GM19043 (cell line): Measurements from ENCODE around the gene GMPPA.
A peak's percentile ranks its signal among the peaks of the same experiment; 100 is the strongest.

Source experiments
- ATAC-seq: cut with Tn5 transposase; IDR thresholded peaks from one replicate; pipeline ENCODE4 v1.9.1; 2021; ENCODE audit warnings: low read depth; ENCODE audit not compliant: unreplicated experiment

The GMPPA gene

DNA sequence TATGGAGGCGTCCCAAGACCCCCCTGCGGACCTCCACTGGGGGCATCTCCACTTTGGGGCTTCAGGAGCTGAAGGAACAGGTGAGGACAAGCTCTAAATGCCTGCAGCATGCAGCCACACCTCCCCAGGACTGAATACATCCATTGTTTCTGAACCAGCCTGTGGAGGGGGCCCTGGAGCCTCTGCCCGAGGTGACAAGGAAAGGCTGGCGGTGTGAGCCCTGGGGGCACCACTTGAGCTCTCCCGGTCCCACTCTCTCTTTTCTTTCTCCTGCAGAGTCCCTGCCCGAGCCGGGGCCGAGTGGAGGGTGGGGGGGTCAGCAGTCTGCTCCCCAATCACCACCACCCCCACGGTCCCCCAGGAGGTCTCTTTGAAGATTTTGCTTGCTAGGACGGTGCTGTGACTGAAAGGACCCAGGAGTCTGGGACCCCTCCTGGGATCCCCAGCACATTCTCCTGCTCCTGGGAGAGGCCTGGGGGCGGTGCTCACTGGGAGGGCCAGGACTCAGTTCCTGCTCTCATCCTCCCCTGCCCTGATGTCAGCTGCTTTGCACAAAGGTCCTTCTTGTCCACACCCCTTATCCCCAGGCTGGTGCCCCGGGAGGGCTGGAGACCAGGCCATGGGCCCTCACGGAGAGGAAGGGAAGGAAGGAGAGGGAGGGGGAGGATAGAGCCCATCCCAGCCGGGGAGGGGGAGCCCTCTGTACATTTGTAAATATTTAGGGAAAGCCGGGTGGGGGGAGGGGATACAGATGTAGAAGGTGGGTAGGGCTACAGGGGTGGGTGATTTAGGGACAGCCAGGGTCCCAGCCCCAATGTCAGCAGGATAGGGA is 39.2 kb downstream of the GMPPA start:
- ATAC-seq: no peak

DNA sequence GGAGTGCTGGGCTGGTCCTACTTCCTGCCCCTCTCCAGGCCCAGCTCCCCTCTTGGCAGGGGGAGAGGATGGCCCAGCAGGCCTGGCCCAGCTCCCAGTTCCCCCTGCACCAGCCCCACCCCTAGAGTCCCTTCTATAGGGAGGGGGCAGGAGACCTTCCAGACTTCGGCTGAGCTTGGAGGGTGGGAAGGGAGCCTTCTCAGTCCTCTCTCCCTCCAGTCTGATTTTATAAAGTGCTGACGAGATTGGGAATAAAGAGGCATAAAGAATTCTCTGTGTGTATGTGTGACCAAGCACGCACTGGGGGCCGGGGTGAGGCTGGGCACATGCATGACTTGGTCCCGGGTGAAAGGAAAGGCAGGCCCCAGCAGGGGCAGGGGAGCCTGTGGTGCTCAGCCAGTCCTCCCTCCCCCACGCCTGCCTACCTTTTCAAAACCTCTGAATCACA is 39.8 kb downstream of the GMPPA start:
- ATAC-seq: no peak

DNA sequence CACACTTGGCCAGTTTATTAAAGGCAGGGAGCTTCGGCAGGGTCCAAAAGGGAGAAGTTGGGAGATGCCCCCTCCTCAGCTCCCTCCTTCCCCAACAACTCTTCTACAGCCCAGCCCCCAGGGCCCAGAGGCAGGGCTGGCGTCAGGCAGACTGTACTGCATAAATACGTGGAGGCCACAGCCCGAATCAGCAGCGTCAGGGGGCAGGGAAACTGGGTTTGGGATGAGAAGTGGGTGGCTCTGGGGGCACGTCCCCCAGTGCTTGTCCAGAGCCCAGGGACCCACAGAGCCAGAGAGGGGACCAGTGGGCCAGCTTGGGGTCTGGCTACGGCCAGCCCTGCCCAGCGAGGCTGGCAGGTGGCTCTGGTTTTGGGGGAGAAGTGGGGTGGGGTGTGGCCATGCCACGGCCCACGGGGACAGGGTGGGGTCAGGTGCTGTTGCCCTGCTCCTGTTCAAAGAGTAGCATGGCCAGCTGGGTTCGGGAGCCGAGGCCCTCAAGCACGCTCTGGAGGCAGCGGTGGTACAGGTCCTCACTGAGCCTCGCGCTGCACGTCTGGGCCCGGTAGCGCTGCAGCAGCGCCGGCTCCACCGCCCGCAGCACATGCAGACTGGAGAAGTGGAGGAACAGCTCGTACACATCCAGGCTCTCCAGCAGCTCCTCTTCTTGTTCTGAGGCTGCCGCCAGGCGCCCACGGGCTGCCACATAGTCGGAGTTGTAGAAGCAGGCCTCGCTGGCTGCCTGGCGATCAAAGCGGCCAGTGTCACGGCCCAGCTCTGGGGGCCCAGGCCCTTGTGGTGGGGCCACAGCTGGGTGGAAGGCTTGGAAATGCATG is 40.5 kb downstream of the GMPPA start:
- ATAC-seq: no peak

DNA sequence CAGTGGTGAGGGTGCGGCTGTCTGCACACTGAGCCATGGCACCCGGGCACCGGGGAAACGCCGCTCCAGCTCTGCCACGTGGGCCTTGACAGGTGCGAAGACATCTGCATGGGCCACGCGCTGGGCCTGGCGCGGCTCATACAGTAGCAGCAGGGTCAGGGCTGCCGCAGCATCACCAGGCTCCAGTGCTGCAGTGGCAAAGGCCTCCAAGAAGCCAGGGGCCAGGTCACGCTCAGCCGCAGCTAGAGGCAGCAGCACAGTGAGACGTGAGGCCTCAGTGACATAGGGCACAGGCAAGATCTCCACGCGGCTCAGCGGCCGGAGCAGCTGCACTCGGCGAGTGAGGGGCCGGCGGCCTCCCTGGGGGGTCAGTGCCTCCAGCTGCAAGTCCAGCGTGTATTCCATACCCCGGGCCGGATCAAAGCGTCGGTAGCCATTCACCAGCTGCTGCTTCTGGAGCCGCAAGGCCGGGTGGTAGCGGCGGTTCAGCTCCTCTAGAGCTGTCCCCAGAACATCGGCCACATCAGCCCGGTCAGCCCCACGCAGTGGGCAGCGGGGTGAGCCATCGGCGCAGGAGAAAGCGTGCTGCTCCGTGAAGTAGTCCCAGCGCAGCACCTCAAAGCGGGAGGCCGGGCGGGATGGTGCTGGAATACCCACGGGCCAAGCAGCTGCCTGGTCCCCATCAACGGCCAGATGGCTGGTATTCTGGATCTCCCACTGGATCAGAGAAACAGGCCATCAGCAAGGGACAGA is 41.4 kb downstream of the GMPPA start:
- ATAC-seq: no peak

DNA sequence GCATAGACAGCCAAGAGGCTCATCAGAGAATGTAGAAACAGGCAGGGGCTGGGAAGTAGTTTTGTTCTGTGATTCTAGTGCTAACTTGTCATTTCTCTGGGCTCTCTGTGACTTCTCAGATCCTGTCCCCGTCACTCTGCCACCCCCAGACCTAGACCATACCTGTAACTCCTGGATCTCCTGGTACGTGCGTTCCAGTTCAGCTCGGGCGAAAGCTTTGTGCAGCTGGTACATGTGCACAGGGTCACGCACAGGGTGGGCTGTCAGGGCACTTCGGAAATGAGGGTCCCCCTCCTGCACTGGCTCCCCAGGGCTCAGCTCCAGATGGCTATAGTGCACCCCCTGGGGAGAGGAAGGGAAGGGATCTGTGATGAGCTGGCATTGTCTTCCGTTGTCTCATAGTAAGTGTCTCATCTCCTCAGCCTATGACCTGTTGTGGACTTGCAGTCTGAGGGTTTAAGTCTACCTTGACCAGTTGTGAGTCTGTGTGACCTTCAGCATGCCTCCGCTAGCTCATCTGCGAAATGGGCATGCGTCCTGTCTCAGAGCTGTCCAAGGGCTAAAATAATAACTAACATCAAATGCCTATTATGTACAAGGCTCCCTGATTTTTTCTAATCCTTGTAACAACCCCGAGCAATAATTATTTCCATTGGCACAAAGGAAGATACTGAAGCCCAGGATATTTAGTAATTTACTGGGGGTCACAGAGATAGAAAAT is 42.3 kb downstream of the GMPPA start:
- no peak for ATAC-seq

DNA sequence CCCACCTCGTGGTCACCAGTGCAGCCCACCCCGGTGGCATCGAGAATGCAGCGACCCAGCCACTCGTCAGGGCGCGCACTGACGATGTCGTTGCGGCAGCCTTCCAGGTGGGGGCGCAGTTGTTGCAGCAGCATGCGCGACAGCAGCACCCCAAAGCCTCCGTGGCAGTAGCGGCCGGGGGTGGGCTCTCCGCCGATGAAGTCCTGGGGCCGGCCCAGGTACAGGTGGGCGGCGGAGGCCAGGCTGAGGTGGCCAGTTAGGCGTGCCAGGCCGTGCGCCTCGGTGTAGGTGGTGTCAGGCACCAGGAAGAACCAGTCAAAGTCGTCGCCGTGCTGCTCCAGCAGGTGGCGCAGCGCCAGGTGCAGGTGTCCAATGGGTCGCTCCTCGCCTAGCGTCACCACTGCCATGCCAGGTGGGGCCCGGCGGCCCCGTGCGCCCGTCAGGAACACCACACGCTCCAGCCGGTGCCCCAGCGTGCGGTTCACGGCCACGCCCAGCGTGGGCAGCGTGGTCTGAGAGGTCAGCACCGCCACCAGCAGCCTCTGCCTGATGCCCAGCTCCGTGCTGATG is 43.0 kb downstream of the GMPPA start:
- ATAC-seq: peak; percentile 41

DNA sequence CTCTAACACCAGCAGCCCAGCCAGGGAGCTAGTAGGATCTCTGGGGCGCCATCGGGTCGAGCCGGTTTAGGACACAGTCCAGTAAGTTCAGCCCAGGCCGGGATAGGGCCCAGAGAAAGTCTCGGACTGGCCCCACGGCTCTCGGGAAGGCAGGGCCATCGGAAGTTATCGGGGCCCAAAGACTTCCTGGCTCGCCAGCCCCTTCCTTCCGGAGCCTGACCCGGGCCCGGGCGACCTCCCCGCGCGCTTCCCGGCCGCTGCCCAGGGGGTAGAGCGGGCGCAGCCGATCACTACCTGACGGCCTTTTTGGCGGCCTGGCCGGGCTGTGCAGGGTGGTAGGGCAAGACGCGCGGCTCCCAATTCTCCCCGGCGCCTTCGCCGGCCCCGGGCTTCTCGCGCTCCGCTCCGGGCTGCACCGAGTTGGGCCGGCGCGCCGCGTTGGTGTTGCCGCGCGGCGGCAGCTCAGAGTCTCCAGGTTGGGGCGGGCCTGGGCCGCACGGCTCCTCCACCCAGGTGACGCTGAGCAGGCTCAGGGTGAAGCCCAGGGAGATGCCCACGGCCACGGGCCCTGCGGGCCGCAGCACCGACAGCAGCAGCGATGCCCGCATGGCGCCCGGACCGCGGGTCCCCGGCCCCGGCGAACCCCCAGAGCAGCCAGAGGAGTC is 44.4 kb downstream of the GMPPA start:
- ATAC-seq: peak; percentile 28

DNA sequence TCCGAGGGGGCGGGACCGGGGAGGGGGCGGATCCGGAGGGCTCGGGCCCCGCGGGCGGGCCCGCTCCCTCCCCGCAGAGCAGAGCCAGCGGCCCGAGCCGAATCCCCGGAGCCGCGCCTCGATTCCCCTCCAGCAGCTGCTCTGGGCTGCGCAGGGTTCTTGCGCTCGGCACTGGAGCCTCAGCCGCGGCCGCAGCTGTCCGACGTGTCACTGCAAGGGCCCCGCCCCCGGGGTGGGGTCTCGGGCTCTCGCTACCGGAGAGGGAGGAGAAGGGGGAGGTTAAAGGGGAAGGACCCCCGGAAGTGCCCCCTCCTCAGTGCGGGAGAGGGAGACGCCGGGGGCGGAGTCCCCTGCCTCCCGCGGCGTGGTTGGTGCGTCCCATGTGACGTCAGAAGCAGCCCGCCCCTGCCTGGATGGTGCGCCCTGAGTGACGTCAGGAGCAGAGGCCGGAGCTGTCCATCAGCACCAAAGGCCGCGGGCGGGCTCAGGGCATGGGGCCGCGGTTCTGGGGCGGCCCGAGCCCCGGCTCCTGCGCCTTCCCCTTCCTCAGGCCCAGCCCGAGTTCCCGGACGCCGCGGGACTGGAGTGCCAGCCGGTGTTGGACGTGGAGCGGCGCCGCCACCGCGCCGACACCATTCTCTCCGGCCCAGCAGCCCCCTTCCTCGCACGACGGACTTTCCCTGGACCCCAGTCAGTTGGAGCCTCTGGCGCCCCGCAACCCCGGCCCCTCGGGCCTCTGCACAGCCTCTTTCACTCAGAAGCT is 45.1 kb downstream of the GMPPA start, which contains the start of the genes CHPF and TMEM198:
Gene CHPF (minus strand): TSS at position 214 of the 763 bp plus-strand sequence. CDS start 271 bp downstream, outside the sequence.
Gene TMEM198 (plus strand): TSS at position 433 of the 763 bp plus-strand sequence. CDS start 700 bp downstream, outside the sequence.
- peak; percentile 76 for ATAC-seq

DNA sequence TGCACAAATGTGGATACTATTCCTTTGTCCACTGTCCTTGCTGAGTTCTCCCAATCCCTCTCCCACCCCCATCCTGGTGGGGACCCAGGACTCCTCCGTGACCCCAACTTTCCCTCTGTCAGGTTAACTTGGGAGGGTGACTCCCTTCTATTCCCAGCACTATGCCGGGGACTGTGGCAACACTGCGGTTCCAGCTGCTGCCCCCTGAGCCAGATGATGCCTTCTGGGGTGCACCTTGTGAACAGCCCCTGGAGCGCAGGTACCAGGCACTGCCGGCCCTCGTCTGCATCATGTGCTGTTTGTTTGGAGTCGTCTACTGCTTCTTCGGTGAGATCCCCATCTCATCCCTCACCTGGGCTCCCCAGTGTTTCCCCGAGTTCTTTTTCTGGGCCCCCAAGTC is 45.9 kb downstream of the GMPPA start:
- no peak for ATAC-seq

DNA sequence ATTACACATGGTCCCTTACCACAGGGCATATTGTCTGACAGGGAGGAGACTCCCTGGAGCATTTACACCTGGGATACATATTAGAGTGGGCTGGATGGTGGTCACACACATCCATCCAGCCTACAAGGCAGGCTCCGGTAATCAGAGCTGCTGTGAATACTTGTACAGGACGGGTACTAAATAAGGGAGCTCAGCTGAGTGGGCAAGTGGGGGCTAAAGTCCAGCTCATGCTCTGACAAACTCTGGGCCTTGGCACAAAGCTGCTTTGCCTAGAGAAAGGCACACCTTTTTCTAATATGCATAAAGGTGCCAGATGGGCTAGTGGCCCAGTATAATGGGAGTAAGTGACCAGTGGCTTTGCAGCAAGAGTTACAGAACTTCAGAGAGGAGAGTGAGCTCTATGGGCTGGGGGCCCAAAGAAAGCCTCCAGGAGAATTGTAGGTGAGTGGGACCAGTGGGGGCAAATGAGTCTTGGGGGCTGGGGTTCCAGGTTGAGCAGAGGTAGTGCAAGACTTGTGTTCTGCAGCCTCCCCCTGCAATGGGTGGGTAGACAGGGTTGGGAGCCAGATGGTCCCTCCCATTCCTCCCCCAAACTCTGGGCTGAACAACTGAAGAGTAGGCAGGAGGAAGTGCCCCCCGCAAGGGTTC is 46.7 kb downstream of the GMPPA start:
- no peak for ATAC-seq

DNA sequence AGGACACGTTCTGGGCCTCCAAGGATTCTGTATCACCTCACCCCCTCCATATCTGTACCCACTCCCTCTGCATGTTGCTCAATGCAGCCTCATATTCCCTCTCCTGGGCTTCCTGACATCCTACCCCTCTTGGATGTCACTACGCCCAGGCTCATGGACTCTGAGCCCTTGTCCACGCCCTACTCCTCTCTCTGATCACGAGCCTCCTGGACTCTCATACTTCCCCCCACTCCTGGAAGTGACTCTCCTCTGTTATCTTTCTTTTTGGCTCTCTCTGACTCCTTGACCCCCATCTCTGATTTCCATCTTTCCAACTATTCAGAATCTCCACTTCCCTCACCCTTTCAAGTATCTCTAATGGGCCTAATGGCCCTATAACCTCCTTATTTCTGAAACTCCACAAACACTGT is 47.3 kb downstream of the GMPPA start:
- no peak for ATAC-seq

DNA sequence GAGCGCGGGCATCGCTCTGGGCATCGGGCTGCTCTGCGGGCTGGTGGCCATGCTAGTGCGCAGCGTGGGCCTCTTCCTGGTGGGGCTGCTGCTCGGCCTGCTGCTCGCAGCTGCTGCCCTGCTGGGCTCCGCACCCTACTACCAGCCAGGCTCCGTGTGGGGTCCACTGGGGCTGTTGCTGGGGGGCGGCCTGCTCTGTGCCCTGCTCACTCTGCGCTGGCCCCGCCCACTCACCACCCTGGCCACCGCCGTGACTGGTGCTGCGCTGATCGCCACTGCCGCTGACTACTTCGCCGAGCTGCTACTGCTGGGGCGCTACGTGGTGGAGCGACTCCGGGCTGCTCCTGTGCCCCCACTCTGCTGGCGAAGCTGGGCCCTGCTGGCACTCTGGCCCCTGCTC is 48.9 kb downstream of the GMPPA start:
- no peak for ATAC-seq

DNA sequence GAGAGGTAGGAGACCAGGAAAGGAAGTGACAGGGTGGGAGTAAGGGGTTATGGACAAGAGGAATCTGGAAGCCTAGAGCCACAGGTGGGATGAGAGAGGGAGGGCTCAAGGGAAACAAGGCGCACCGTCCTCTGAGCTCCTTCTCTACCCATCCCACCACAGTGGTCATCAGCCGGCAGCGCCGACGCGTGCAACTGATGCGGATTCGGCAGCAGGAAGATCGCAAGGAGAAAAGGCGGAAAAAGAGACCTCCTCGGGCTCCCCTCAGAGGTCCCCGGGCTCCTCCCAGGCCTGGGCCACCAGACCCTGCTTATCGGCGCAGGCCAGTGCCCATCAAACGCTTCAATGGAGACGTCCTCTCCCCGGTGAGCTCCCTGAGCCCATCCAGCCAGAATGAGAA is 50.3 kb downstream of the GMPPA start:
- no peak for ATAC-seq

DNA sequence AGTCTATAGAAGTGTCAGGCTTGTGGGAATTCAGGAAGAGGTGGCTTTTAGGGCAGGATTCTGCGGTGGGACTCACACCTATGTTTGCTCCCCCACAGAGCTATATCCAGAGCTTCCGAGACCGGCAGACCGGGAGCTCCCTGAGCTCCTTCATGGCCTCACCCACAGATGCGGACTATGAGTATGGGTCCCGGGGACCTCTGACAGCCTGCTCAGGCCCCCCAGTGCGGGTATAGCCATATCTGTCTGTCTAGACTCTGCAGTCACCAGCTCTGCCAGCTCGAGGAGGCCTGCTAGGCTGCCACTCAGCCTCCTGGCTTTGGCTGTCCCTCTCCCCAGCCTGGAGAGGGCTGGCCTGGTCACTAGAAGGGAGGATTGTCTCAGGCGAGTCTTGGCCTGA is 50.9 kb downstream of the GMPPA start:
- ATAC-seq: no peak

DNA sequence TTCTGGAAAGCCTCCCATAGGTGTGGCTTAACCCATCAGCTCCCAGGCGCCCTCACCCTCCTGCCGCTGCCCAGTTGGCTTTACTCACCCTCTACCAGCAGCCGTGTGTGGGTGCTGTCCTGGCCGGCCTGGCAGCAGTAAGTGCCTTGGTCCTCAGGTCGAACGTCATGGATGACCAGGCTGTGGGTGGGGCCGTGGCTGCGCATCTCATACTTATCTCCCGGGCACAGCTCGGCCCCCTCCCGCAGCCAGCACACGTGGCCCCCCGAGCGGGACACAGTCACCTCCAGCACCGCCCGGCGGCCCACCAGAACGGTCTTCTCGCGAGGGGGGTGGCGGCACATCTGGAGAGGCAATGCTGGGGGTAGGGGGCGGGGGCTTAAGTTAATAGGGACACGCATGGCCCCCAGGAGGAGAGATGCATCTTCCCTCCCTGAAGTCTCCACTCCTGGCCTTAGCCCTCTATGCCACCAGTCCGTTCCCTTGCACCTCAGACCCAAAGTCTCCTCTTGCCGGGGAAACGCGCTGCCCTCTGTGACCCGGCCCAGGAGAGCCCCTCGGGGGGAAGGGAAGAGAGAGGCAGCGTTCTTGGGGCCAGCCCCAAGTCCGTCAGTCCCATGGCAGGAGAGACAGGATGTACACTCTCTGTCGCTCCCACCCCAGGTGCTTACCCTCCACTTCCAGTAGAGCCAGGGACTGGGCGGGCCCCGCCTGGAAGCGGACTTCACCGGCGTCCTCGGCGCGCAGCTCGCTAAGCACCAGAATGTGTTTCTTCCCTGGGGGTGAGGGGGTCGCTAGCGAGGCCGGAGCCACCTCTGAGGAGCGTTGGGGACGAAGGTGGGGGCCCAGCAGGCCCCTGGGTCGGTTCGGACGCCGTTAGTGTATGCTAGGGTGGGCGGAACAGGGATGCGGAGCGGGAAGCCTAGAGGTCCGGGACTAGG is 53.0 kb downstream of the GMPPA start:
- peak; percentile 19 for ATAC-seq

DNA sequence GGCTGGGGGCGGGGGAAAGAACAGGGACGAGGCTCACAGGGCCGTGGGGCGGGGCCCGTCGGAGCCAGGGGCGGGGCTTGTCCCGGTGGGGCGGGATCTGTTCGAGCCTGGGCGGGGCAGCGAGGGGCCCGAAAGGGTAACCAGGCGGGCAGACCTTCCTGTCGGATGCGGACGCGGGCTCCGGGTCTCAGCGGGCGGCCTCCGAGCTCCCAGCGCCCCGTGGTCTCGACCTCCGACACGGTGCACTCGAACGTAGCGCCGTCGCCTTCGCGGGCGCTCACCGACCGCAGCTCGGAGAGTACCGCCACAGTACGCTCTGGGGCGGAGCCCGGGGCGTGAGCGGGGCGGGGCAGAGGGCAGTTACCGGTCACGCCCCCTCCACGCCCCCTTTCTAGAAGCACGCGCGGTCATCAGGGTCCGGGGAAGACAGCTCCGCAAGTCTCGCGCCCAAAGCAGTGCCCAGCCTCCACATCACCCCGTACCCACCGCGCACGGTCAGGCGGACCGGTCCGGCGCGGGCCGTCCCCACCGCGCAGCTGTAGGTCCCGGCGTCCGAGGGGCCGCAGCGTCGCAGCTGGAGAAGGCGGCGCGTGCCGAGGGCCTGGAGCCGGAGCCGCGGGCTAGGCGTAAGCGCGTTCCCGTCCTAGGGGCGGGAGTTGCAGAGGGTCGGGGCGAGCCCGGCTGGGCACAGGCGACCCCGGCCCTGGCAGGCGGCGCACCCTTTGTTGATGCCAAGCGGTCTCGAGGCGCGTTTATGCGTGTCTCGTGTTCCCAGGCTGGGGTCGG is 53.9 kb downstream of the GMPPA start:
- ATAC-seq: peak; percentile 90
